Measurements from ENCODE around the gene OR52N4.

DNA sequence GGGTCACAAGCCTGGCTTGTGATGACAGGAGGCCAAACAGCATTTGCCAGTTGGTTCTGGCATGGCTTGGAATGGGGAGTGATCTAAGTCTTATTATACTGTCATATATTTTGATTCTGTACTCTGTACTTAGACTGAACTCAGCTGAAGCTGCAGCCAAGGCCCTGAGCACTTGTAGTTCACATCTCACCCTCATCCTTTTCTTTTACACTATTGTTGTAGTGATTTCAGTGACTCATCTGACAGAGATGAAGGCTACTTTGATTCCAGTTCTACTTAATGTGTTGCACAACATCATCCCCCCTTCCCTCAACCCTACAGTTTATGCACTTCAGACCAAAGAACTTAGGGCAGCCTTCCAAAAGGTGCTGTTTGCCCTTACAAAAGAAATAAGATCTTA lies 17.0 kb upstream of the OR52N4 start:
- TF ChIP-seq, protein P1, sequence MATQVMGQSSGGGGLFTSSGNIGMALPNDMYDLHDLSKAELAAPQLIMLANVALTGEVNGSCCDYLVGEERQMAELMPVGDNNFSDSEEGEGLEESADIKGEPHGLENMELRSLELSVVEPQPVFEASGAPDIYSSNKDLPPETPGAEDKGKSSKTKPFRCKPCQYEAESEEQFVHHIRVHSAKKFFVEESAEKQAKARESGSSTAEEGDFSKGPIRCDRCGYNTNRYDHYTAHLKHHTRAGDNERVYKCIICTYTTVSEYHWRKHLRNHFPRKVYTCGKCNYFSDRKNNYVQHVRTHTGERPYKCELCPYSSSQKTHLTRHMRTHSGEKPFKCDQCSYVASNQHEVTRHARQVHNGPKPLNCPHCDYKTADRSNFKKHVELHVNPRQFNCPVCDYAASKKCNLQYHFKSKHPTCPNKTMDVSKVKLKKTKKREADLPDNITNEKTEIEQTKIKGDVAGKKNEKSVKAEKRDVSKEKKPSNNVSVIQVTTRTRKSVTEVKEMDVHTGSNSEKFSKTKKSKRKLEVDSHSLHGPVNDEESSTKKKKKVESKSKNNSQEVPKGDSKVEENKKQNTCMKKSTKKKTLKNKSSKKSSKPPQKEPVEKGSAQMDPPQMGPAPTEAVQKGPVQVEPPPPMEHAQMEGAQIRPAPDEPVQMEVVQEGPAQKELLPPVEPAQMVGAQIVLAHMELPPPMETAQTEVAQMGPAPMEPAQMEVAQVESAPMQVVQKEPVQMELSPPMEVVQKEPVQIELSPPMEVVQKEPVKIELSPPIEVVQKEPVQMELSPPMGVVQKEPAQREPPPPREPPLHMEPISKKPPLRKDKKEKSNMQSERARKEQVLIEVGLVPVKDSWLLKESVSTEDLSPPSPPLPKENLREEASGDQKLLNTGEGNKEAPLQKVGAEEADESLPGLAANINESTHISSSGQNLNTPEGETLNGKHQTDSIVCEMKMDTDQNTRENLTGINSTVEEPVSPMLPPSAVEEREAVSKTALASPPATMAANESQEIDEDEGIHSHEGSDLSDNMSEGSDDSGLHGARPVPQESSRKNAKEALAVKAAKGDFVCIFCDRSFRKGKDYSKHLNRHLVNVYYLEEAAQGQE (IDR thresholded peaks at IDR 0.05; ENCODE audit: insufficient read depth in 1 of 2, low read depth in 2 of 2, low read length in 2 of 2) = no peak
- TF ChIP-seq SIN3A (IDR thresholded peaks at IDR 0.05; ENCODE audit: borderline replicate concordance, insufficient read depth, low read length) (no peak), FOXP2 (optimal IDR thresholded peaks at IDR 0.05; ENCODE audit: borderline replicate concordance, extremely low read depth, extremely low read length, insufficient read depth) (no peak)

All from PFSK-1 (cell line).